ENCODE measurements around the gene RASGRF1.

DNA sequence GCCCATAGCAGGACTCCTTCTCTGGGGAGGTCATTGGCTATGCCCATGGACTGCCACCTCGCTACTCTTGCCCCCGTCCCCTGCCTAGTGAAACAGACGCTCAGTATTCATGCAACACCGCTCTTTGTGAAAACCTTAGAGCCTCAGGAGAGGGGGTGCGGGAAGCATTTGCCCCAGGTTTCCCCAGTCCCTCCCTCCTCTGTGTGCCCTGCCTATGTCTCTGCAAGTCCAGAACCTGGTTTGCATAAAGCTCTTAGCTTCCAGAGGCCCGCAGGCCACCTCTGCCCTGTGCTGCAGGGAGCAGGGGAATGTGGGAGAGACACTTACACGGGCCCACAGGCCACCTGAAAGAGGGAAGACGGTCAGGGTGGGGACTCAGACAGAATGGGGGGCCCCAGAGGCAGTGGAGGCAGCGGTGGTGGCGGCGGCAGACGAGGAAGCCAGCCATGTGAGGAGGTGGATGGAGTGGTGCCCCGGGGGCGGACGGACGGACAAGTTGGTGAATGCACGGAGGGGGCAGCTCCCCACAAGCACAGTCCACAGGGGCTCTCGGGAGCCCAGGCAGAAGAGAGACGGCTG is 111.9 kb downstream of the RASGRF1 start:
- TF ChIP-seq, protein P1, sequence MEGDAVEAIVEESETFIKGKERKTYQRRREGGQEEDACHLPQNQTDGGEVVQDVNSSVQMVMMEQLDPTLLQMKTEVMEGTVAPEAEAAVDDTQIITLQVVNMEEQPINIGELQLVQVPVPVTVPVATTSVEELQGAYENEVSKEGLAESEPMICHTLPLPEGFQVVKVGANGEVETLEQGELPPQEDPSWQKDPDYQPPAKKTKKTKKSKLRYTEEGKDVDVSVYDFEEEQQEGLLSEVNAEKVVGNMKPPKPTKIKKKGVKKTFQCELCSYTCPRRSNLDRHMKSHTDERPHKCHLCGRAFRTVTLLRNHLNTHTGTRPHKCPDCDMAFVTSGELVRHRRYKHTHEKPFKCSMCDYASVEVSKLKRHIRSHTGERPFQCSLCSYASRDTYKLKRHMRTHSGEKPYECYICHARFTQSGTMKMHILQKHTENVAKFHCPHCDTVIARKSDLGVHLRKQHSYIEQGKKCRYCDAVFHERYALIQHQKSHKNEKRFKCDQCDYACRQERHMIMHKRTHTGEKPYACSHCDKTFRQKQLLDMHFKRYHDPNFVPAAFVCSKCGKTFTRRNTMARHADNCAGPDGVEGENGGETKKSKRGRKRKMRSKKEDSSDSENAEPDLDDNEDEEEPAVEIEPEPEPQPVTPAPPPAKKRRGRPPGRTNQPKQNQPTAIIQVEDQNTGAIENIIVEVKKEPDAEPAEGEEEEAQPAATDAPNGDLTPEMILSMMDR (optimal IDR thresholded peaks at IDR 0.05 in 1 of 3, IDR thresholded peaks at IDR 0.05 in 1 of 3, conservative IDR thresholded peaks at IDR 0.05 in 1 of 3; ENCODE audit: extremely low read depth in 1 of 3, insufficient read depth in 2 of 3, low read length in 3 of 3): no peak
- no peak for TF ChIP-seq EZH2 (IDR thresholded peaks at IDR 0.05; ENCODE audit: low read length)
